Hippocampal formation (tissue), 2 donors: ENCODE measurements around the gene LRRC17.
"Not testable (repeated sequence)": the region's sequence is repeated elsewhere in the genome, so short reads cannot be mapped to it uniquely, and the experiment has no call there.

Experiments
- DNase-seq, 2 donors: peaks; one replicate each; lab custom pipeline; 2025; lab: John Stamatoyannopoulos, UW

Gene LRRC17

DNA sequence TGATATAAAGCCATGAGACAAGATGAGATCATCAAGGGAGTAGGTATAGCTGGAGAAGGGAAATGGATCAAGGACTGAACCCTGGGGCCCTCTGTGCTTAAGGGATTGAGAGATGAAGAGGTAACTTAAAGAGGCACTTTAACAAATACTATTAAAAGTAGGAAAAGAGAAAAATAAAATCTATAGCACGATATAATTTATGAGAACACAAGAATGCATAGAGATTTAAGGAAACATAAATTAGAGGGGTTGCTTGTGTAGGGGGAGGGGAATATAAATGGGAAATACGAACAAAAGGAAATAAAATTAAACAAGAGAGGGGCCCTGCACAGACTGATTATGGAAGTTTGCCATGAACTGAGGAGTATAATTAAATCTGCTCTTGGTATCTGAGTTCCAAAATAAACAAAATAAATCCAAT lies 15.6 kb upstream of the LRRC17 start:
- DNase-seq, result no peak

GRCh38 chr7:102897856-102898531 lies 14.8 kb upstream of the LRRC17 start:
- no peak for DNase-seq

- DNase-seq, result no peak
Observed at GRCh38 chr7:102898532-102898859, 14.3 kb upstream of the LRRC17 start.

DNA sequence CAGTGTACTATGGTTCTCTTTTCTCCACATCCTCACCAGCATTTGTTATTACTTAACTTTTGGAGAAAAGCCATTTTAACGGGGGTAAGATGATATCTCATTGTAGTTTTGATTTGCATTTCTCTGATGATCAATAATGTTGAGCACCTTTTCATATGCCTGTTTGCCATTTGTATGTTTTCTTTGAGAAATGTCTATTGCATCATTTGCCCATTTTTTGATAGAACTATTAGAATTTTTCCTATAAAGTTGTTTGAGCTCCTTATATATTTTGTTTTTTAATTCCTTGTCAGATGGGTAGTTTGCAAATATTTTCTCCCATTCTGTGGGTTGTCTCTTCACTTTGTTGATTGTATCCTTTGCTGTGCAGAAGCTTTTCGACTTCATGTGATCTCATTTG lies 10.7 kb upstream of the LRRC17 start:
- not testable (repeated sequence) for DNase-seq

GRCh38 chr7:102903576-102903975 lies 9.2 kb upstream of the LRRC17 start:
- not testable (repeated sequence) for DNase-seq

GRCh38 chr7:102908676-102909075 lies 4.1 kb upstream of the LRRC17 start:
- DNase-seq, result no peak

GRCh38 chr7:102913826-102914225 lies 1.0 kb downstream of the LRRC17 start:
- DNase-seq, result no peak

DNA sequence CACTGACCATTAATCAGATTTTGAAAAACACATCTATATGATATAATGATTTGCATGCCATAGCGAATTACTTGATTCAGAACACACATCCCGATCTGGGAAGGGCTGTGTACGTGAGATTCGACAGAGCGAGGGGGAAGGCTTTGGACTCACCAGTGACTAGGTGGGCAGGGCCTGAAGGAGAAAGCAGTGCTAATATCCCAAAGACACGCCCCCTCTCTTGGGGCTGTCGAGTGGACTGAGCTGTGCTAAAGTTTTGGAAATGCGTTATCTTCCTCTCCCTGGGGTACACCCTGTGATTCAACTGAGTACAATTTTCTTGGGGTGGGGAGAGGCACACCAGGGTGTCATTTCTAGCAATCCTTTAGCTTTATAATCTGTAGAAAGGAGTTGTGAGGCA lies 1.8 kb downstream of the LRRC17 start:
- DNase-seq, result no peak

- DNase-seq, result no peak
Observed at GRCh38 chr7:102916426-102916825, 3.6 kb downstream of the LRRC17 start.

GRCh38 chr7:102916881-102917280 lies 4.1 kb downstream of the LRRC17 start:
- DNase-seq, result no peak

- DNase-seq, result no peak
Observed at GRCh38 chr7:102917436-102918353, 4.9 kb downstream of the LRRC17 start.

DNA sequence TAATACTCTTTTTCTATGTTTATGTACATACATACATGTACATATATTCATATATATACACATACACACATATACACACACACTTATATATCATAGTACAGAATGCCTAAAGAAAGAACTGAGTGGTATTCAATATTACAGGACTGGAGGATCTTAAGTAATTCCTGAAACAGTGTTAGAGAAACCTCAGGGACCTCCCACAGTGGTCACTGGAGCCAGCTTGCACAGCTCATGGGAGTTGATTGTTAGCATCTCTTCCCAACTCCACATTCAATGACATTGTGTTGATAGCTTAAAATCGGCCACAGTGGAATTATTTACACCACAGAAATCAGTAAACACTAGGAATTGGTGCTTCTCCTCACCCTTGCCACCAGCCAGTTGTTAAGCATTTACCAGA lies 6.0 kb downstream of the LRRC17 start:
- no peak for DNase-seq

GRCh38 chr7:102925976-102926782 lies 13.4 kb downstream of the LRRC17 start:
- no peak for DNase-seq

DNA sequence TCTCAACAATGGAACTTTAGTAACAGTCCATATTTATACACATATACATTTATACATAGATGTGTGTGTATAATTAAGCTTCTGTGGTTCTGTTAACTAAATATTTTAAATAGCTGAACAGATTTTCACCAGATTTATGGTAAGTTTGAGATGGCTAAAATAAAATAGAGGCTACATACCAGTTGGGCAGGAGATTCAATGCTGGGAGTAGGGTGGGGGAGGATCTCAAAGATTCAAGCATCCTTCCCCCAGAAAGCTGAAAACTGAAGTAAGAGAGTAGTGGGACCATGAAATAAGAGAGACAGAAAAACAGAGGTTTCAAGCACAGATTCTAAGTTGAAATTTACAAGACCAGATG lies 14.0 kb downstream of the LRRC17 start:
- no peak for DNase-seq

GRCh38 chr7:102927312-102927933 lies 14.6 kb downstream of the LRRC17 start:
- no peak for DNase-seq

GRCh38 chr7:102931757-102932156 lies 19.0 kb downstream of the LRRC17 start:
- no peak for DNase-seq

GRCh38 chr7:102933763-102934162 lies 21.0 kb downstream of the LRRC17 start:
- DNase-seq, result peak in 1 of 2 donors; percentile 10

DNA sequence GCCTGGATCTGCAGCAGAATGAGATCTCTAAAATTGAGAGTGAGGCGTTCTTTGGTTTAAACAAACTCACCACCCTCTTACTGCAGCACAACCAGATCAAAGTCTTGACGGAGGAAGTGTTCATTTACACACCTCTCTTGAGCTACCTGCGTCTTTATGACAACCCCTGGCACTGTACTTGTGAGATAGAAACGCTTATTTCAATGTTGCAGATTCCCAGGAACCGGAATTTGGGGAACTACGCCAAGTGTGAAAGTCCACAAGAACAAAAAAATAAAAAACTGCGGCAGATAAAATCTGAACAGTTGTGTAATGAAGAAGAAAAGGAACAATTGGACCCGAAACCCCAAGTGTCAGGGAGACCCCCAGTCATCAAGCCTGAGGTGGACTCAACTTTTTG lies 21.4 kb downstream of the LRRC17 start:
- DNase-seq, result no peak

- no peak for DNase-seq
Observed at GRCh38 chr7:102934701-102935100, 21.9 kb downstream of the LRRC17 start.

GRCh38 chr7:102935450-102936115 lies 22.8 kb downstream of the LRRC17 start:
- DNase-seq, result no peak

- no peak for DNase-seq
Observed at GRCh38 chr7:102938679-102939078, 25.9 kb downstream of the LRRC17 start.
